ENCODE measurements around the gene CHTF18. TPM values are rescaled to one million over a fixed set of nuclear protein-coding genes. Genes with fewer than 3 reads are reported as not detected.
"Not testable (repeated sequence)": the region's sequence is repeated elsewhere in the genome, so short reads cannot be mapped to it uniquely, and the experiment has no call there.

Gene CHTF18
- polyA plus RNA-seq, 4 donors = 16.0 to 47.6 (median 28.0) TPM

- no peak for DNase-seq (ENCODE audit: low read depth in 4 of 4, low spot score in 2 of 4)
Observed at GRCh38 chr16:772959-773358, 15.5 kb upstream of the CHTF18 start.

GRCh38 chr16:774086-775001 lies 14.1 kb upstream of the CHTF18 start:
- no peak for DNase-seq (ENCODE audit: low read depth in 4 of 4, low spot score in 2 of 4)

GRCh38 chr16:775236-775796 lies 13.1 kb upstream of the CHTF18 start:
- DNase-seq (ENCODE audit: low read depth in 4 of 4, low spot score in 2 of 4) = no peak

- DNase-seq (ENCODE audit: low read depth in 4 of 4, low spot score in 2 of 4) = not testable (repeated sequence)
Observed at GRCh38 chr16:776298-776697, 12.1 kb upstream of the CHTF18 start.

GRCh38 chr16:776824-777223 lies 11.6 kb upstream of the CHTF18 start:
- DNase-seq (ENCODE audit: low read depth in 4 of 4, low spot score in 2 of 4) = no peak

- no peak for DNase-seq (ENCODE audit: low read depth in 4 of 4, low spot score in 2 of 4)
Observed at GRCh38 chr16:777826-778225, 10.6 kb upstream of the CHTF18 start.

GRCh38 chr16:778447-778846 lies 10.0 kb upstream of the CHTF18 start:
- DNase-seq (ENCODE audit: low read depth in 4 of 4, low spot score in 2 of 4) = no peak

GRCh38 chr16:778909-779527 lies 9.4 kb upstream of the CHTF18 start:
- DNase-seq (ENCODE audit: low read depth in 4 of 4, low spot score in 2 of 4) = no peak

- no peak for DNase-seq (ENCODE audit: low read depth in 4 of 4, low spot score in 2 of 4)
Observed at GRCh38 chr16:779561-779960, 8.9 kb upstream of the CHTF18 start.

GRCh38 chr16:780296-780695 lies 8.1 kb upstream of the CHTF18 start:
- DNase-seq (ENCODE audit: low read depth in 4 of 4, low spot score in 2 of 4) = no peak

GRCh38 chr16:781346-782010 lies 6.9 kb upstream of the CHTF18 start:
- no peak for DNase-seq (ENCODE audit: low read depth in 4 of 4, low spot score in 2 of 4)

GRCh38 chr16:782258-782657 lies 6.2 kb upstream of the CHTF18 start:
- DNase-seq (ENCODE audit: low read depth in 4 of 4, low spot score in 2 of 4) = no peak

GRCh38 chr16:782766-783403 lies 5.5 kb upstream of the CHTF18 start:
- DNase-seq (ENCODE audit: low read depth in 4 of 4, low spot score in 2 of 4) = no peak

- DNase-seq (ENCODE audit: low read depth in 4 of 4, low spot score in 2 of 4) = no peak
Observed at GRCh38 chr16:783404-784161, 4.8 kb upstream of the CHTF18 start.

GRCh38 chr16:784431-784830 lies 4.0 kb upstream of the CHTF18 start:
- no peak for DNase-seq (ENCODE audit: low read depth in 4 of 4, low spot score in 2 of 4)

GRCh38 chr16:785563-786535 lies 2.6 kb upstream of the CHTF18 start:
- DNase-seq (ENCODE audit: low read depth in 4 of 4, low spot score in 2 of 4) = no peak

- DNase-seq (ENCODE audit: low read depth in 4 of 4, low spot score in 2 of 4) = no peak
Observed at GRCh38 chr16:787321-787966, 976 bp upstream of the CHTF18 start.

- no peak for DNase-seq (ENCODE audit: low read depth in 4 of 4, low spot score in 2 of 4)
Observed at GRCh38 chr16:787978-788398, 432 bp upstream of the CHTF18 start, which contains the start of gene RPUSD1. RPUSD1 (minus strand) TSS chr16:788381; CDS start chr16:787737, 644 bp downstream.
